Activated CD8-positive, alpha-beta memory T cell treated with anti-CD3 and anti-CD28 coated beads, Interleukin-2, amount 10 ng/mL, durations not matched to agents 7 days and 5 days (primary cell): ENCODE measurements around the gene C1orf116. TPM values are rescaled to one million over a fixed set of nuclear protein-coding genes. Genes with fewer than 3 reads are reported as not detected.

Experiments used
- total RNA-seq, 2 experiments: library from RNA; stranded (reverse); gene quantifications; one replicate each; pipeline ENCODE4 v1.2.3, GENCODE V29; 2021

Gene C1orf116
- total RNA-seq, 2 experiments from 2014 or later, result not detected

Other genes starting within 250 kb of the C1orf116 start
- not detected for gene IL20, start 167.1 kb downstream of the C1orf116 start, total RNA-seq
- gene IL24, start 135.3 kb downstream of the C1orf116 start, total RNA-seq, result not detected
- 10 to 100 TPM; 33.0 to 37.2 TPM for gene FCMR, start 110.8 kb downstream of the C1orf116 start, total RNA-seq
- under 1 TPM; 0.06 to 0.07 TPM for gene PIGR, start 86.3 kb downstream of the C1orf116 start, total RNA-seq
- gene FCAMR, start 62.3 kb downstream of the C1orf116 start, total RNA-seq, result not detected
- gene YOD1, start 18.5 kb upstream of the C1orf116 start, total RNA-seq, result 1 to 10 TPM; 8.7 to 9.7 TPM
- 1 to 10 TPM; 2.3 TPM for gene PFKFB2, start 20.5 kb upstream of the C1orf116 start, total RNA-seq
- 1 to 10 TPM in 1 of 2 experiments, under 1 TPM in 1; 0.91 to 1.1 TPM for gene C4BPB, start 56.1 kb upstream of the C1orf116 start, total RNA-seq
- gene C4BPA, start 71.5 kb upstream of the C1orf116 start, total RNA-seq, result not detected